ENCODE data around the gene SNORC.

GRCh38 chr2:232886632-232887031, 16.6 kb downstream of the SNORC start:
- no peak for TF ChIP-seq CTCF (IDR thresholded peaks at IDR 0.05)
- no peak for TF ChIP-seq EP300 (IDR thresholded peaks at IDR 0.05)
